HK-2 (cell line): ENCODE results near the gene GFI1B.
"Not testable (repeated sequence)": the region's sequence is repeated elsewhere in the genome, so short reads cannot be mapped to it uniquely, and the experiment has no call there.

Experiments
- DNase-seq: peaks from one replicate; pipeline ENCODE4 v3.0.0-alpha.2; 2018; ENCODE audit not compliant: unreplicated experiment

GFI1B gene

GRCh38 chr9:132967908-132968307 is 10.6 kb upstream of the GFI1B start:
- not testable (repeated sequence) for DNase-seq

DNA sequence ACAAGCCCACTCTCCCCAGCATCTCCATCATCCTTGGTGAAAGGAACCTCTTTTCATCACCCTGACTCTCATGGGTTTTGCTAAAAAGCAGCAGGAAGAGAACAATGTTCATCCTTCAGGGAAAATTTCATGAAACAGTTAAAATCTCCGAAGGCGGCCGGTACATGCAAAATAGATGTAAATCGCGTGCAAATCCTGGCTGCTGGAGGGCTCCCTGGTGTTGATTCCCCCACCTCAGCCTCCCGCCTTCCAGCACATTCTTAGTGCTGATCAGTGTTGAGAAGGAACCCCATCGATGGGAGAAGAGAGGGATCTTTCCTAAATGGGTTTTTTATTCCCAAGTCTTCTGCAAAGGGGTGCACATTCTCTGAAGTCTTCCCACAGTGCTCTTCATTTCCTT is 8.7 kb upstream of the GFI1B start:
- DNase-seq, result no peak

GRCh38 chr9:132970324-132971062 is 8.0 kb upstream of the GFI1B start:
- DNase-seq, result no peak

DNA sequence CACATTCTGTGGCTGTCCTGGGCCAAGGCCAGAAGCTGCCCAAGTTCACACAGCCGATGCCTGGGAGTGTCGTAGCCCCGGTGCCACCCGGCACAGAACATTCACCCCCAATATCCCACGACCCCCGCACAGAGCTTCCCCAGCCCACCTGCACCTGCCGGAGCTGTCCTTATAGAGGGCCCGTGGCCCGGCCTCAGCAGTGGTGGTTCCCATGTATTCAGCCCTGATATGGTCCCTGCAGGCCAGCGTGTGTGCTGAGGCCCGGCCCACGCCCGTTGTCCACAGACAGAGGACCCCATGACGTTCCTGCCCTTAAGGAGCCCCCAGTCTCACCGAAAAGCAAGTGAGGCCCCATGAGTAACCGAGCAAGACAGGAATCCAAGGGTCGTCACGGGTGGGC is 5.3 kb upstream of the GFI1B start:
- no peak for DNase-seq

- DNase-seq, result no peak
Observed at GRCh38 chr9:132973713-132974112, 4.8 kb upstream of the GFI1B start.

DNA sequence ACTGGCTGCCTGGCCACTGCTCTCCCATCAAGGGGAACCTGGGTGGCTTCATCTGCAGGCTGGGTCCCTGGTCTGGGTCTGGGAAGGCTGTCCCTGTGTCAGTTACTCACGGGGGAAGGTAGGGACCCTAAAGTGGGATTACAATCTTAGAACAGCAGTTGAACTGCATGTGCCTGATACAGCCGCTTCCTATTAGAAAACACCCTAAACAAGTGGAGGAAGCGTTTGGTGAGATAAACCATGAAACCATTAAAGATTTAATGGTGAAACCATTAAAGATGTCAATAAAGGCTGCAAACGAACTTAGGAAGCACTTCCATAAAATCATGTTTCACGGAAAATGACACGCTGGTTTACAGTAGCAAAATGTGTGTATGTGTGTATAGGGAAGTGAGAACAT is 2.5 kb upstream of the GFI1B start:
- DNase-seq, result no peak

GRCh38 chr9:132976571-132976970 is 1.9 kb upstream of the GFI1B start:
- no peak for DNase-seq

DNA sequence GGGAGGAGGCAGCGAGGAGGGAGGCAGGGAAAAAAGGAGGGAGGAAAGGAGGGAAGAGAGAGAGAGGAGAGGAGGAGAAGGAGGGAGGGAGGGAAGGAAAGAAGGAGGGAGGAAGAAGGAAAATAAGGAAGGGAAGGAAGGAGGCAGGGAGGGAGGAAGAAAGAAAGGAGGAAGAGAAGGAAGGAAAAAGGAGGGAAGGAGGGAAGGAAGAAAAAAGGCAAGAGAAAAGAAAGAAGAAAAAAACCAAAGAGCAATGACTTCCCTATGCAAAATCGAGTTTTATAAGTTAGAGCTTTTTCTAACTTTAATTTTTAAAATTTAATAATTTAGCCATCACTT is 413 bp upstream of the GFI1B start:
- no peak for DNase-seq

GRCh38 chr9:132980157-132980556 is 1.7 kb downstream of the GFI1B start:
- DNase-seq, result no peak

DNA sequence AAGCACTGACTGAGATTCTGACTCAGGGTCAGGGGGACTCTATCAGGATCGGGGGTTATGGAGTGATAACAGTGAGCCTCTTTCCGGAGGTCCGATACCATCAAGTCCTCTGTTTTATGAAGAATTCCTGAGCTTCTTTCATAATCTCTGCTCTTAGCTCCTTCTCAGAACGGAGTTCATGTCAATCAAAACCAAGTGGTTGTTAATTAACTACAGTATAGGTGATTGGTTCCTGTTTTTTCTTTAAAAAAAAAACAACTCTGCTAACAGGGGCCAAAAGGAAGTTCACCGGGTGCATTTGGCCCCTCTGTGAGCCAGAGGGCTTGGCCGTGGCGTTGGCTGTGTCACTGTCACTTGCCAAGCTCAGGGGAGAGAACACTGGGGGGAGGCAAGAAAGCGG is 4.0 kb downstream of the GFI1B start:
- DNase-seq, result no peak

DNA sequence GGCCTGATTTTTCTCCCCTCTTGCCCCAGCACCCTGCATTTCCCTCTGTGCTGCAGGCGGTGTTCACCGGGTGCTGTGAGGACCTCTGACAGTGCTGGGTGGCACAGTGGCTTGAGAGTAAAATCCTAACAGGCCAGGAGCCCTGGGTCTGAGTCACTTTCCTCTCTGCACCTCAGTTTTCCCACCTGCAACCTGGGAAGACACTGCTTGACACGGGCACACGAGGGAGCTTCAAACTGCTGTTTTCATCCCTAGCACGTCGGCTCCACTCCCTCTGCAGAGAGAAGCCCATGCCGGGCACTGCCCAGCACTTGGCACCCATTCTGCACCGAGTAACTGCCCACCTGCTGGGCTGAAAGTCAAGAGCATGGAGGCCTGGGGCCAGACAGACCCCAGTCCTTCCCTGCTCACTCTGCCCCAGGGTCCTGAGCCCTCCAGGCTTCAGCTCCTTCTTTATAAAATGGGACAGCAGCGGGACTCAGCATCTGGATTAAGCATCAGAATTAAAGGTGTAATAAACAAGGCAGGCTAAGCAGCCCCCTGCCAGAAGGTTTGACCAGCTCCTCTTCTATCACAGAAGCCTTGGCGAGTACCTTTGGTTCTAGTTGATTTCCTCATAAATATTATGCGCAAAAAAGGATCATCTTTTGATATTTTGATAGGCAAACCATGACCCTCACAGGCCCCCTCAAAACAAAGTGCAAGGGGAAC is 5.2 kb downstream of the GFI1B start:
- no peak for DNase-seq

- no peak for DNase-seq
Observed at GRCh38 chr9:132984202-132985070, 5.9 kb downstream of the GFI1B start.

DNA sequence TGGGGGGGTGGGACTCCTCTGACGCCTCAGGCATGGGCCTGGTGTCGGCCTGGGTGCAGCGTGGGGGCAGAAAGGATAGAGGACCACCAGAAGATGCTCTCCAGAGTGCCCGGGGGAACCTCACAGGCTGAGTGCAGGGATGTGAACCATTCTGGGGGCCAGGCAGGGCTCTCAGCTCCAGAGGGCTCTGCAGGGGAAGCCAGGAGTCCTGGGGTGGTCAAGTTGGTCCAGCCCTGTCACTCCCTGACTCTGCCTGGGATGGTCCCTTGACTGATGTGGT is 6.5 kb downstream of the GFI1B start:
- DNase-seq, result no peak

GRCh38 chr9:132985489-132985888 is 7.0 kb downstream of the GFI1B start:
- no peak for DNase-seq

- no peak for DNase-seq
Observed at GRCh38 chr9:132986114-132986513, 7.6 kb downstream of the GFI1B start.

- DNase-seq, result peak; percentile 40
Observed at GRCh38 chr9:132986640-132987620, 8.4 kb downstream of the GFI1B start.

GRCh38 chr9:132988244-132989013 is 9.9 kb downstream of the GFI1B start:
- DNase-seq, result no peak

DNA sequence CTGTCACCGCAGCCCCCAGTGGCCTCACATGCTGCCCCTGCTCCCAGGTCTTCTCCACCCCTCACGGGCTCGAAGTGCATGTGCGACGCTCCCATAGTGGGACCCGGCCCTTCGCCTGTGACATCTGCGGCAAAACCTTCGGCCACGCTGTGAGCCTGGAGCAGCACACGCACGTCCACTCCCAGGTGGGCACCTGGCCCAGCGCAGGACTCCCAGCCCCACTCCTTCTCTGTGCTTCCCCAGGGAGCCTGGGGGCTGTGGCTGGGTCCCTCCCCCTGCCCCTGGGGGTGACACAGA is 10.5 kb downstream of the GFI1B start:
- DNase-seq, result no peak

- no peak for DNase-seq
Observed at GRCh38 chr9:132989414-132989996, 11.0 kb downstream of the GFI1B start.

GRCh38 chr9:132989998-132990557 is 11.6 kb downstream of the GFI1B start:
- DNase-seq, result not testable (repeated sequence)
